MM.1S (cell line): ENCODE results near the gene FADS1.

Source experiments
- DNase-seq: peaks from one replicate; pipeline ENCODE4 v3.0.0-alpha.2; 2015
- H2AFZ ChIP-seq: fragments of 300-600 bp; sonication (generic); 2 replicates; pipeline ENCODE4 v1.6.0; 2016; ENCODE audit warnings: antibody characterized with exemption, low read length
- H3F3A ChIP-seq: fragments of 300-600 bp; sonication (generic); 2 replicates; pipeline ENCODE4 v1.6.1; 2016; ENCODE audit warnings: mild to moderate bottlenecking, antibody characterized with exemption, low read length, moderate library complexity, mixed read lengths; ENCODE audit not compliant: insufficient read depth
- H3K27ac ChIP-seq: fragments of 300-600 bp; sonication (generic); 2 replicates; pipeline ENCODE4 v1.5.1; 2016; ENCODE audit warnings: mild to moderate bottlenecking, low read length
- H3K27me3 ChIP-seq: fragments of 300-600 bp; sonication (generic); replicated peaks from 2 replicates; pipeline ENCODE4 v1.6.0; 2016; ENCODE audit warnings: low read length; ENCODE audit not compliant: insufficient read depth
- H3K36me3 ChIP-seq: fragments of 300-600 bp; sonication (generic); replicated peaks from 2 replicates; pipeline ENCODE4 v1.6.1; 2016; ENCODE audit warnings: mild to moderate bottlenecking, low read length, mixed read lengths; ENCODE audit not compliant: insufficient read depth
- H3K4me1 ChIP-seq: fragments of 300-600 bp; sonication (generic); 2 replicates; pipeline ENCODE4 v1.6.1; 2016; ENCODE audit warnings: low read length, mixed read lengths
- H3K4me2 ChIP-seq: fragments of 300-600 bp; sonication (generic); 2 replicates; pipeline ENCODE4 v1.6.0; 2016; ENCODE audit warnings: low read depth, low read length
- H3K4me3 ChIP-seq: fragments of 300-600 bp; sonication (generic); 2 replicates; pipeline ENCODE4 v1.5.1; 2016; ENCODE audit warnings: low read length, mixed read lengths
- H3K79me2 ChIP-seq: fragments of 300-600 bp; sonication (generic); 2 replicates; pipeline ENCODE4 v1.6.1; 2016; ENCODE audit warnings: mixed run types, low read length, mixed read lengths
- H3K9ac ChIP-seq: fragments of 300-600 bp; sonication (generic); 2 replicates; pipeline ENCODE4 v1.6.1; 2016; ENCODE audit warnings: low read length, mixed read lengths
- H3K9me2 ChIP-seq: fragments of 300-600 bp; sonication (generic); replicated peaks from 2 replicates; pipeline ENCODE4 v1.6.1; 2016; ENCODE audit warnings: mild to moderate bottlenecking, low read length, mixed read lengths; ENCODE audit not compliant: insufficient read depth
- H3K9me3 ChIP-seq: fragments of 300-600 bp; sonication (generic); replicated peaks from 2 replicates; pipeline ENCODE4 v1.6.1; 2016; ENCODE audit warnings: mild to moderate bottlenecking, low read length, mixed read lengths; ENCODE audit not compliant: insufficient read depth
- H4K20me1 ChIP-seq: fragments of 300-600 bp; sonication (generic); 2 replicates; pipeline ENCODE4 v1.6.1; 2016; ENCODE audit warnings: mild to moderate bottlenecking, low read length, moderate library complexity, mixed read lengths; ENCODE audit not compliant: insufficient read depth
- CTCF ChIP-seq: fragments of 300-600 bp; sonication (generic); IDR thresholded peaks from 2 replicates; pipeline ENCODE4 v1.5.1; 2016; ENCODE audit warnings: antibody characterized with exemption, low read length, mixed read lengths
- EZH2 ChIP-seq: fragments of 300-600 bp; sonication (generic); optimal IDR thresholded peaks from 2 replicates; pipeline ENCODE3; 2017; ENCODE audit warnings: low read depth, mild to moderate bottlenecking, antibody characterized with exemption, low read length, mixed read lengths
- EZH2phosphoT487 ChIP-seq: fragments of 300-600 bp; sonication (generic); IDR thresholded peaks from 2 replicates; pipeline ENCODE4 v1.6.1; 2018; ENCODE audit warnings: antibody characterized with exemption, low read length

Gene FADS1

GRCh38 chr11:61775606-61776554 lies 40.9 kb downstream of the FADS1 start:
- H3K36me3 ChIP-seq = no peaks in the 10 kb centered on the region
- no peak overlapping the region for H3K4me3 ChIP-seq
- no peaks in the 10 kb centered on the region for H3K4me1 ChIP-seq
- no peaks in the 10 kb centered on the region for H3F3A ChIP-seq
- peaks cover 22% of the 10 kb centered on the region for H3K27me3 ChIP-seq
- no peaks in the 10 kb centered on the region for H3K9me2 ChIP-seq
- H2AFZ ChIP-seq = no peak overlapping the region
- no peak for DNase-seq
- H3K27ac ChIP-seq = no peak overlapping the region
- no peaks in the 10 kb centered on the region for H4K20me1 ChIP-seq
- H3K9ac ChIP-seq = no peak overlapping the region
- TF ChIP-seq EZH2phosphoT487 (no peak), CTCF (no peak), EZH2 (no peak)
- H3K9me3 ChIP-seq = no peaks in the 10 kb centered on the region
- no peak overlapping the region for H3K4me2 ChIP-seq
- no peaks in the 10 kb centered on the region for H3K79me2 ChIP-seq

DNA sequence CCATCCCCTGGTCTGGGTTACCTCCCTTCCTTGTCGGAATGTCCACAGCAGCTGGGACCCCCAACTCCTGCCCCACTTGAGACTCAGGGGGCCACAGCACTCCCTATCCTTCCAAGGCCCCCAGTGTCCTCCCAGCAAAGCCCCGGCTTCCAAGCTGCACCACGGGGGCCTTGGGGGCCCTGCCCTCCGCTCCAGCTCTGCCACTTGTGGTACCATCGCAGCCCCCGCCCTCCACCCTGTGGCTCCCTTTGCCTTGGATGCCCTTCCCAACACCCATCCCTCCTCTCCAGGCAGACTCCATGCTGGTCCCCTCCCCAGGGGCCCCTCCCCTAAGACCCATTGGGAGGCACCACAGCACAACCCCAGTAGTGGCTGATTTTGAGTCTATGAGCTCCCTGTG lies 41.7 kb downstream of the FADS1 start:
- Histone ChIP-seq H3K9me2 (no peaks in the 10 kb centered on the region), H3K79me2 (no peaks in the 10 kb centered on the region), H3K4me2 (no peak overlapping the region), H3K36me3 (no peaks in the 10 kb centered on the region), H3K4me3 (no peak overlapping the region), H3K27ac (no peak overlapping the region), H3K27me3 (peaks cover 26% of the 10 kb centered on the region), H4K20me1 (no peaks in the 10 kb centered on the region), H3K9ac (no peak overlapping the region), H3K4me1 (no peaks in the 10 kb centered on the region), H3K9me3 (no peaks in the 10 kb centered on the region), H3F3A (no peaks in the 10 kb centered on the region), H2AFZ (no peak overlapping the region)
- DNase-seq = no peak
- TF ChIP-seq CTCF = no peak
- TF ChIP-seq EZH2 = no peak
- TF ChIP-seq EZH2phosphoT487 = no peak

DNA sequence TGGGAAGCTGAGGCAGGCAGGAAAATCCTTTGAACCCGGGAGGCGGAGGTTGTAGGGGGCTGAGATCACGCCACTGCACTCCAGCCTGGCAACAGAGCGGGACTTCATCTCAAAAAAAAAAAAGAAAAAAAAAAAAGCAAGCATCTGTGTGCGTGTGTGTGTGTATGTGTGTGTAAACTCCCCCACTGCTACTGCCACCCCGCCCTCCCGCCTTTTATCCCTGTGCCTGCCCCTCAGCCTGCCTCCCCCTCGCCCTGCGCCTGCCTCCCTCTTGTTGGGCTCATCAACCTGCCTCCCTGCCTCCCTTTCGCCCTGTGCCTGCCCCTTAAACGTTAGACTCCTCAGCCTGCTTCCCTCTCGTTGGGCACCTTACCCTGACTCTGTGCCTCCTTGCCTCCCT lies 42.4 kb downstream of the FADS1 start:
- Histone ChIP-seq H3K9me3 (no peaks in the 10 kb centered on the region), H3K4me3 (no peak overlapping the region), H3K27me3 (peaks cover 26% of the 10 kb centered on the region), H3K27ac (no peak overlapping the region), H3F3A (no peaks in the 10 kb centered on the region), H4K20me1 (no peaks in the 10 kb centered on the region), H2AFZ (no peak overlapping the region), H3K9me2 (no peaks in the 10 kb centered on the region), H3K9ac (no peak overlapping the region), H3K79me2 (no peaks in the 10 kb centered on the region), H3K4me1 (no peaks in the 10 kb centered on the region), H3K4me2 (no peak overlapping the region), H3K36me3 (no peaks in the 10 kb centered on the region)
- no peak for TF ChIP-seq EZH2phosphoT487
- TF ChIP-seq EZH2 = no peak
- TF ChIP-seq CTCF = no peak
- no peak for DNase-seq
